GM19324 (cell line): ENCODE measurements around the gene KIF1A.

Experiments used
- ATAC-seq: cut with Tn5 transposase; IDR thresholded peaks from one replicate; pipeline ENCODE4 v1.9.1; 2021; ENCODE audit warnings: mild to moderate bottlenecking, moderate library complexity; ENCODE audit not compliant: unreplicated experiment, low FRiP score

The KIF1A gene

DNA sequence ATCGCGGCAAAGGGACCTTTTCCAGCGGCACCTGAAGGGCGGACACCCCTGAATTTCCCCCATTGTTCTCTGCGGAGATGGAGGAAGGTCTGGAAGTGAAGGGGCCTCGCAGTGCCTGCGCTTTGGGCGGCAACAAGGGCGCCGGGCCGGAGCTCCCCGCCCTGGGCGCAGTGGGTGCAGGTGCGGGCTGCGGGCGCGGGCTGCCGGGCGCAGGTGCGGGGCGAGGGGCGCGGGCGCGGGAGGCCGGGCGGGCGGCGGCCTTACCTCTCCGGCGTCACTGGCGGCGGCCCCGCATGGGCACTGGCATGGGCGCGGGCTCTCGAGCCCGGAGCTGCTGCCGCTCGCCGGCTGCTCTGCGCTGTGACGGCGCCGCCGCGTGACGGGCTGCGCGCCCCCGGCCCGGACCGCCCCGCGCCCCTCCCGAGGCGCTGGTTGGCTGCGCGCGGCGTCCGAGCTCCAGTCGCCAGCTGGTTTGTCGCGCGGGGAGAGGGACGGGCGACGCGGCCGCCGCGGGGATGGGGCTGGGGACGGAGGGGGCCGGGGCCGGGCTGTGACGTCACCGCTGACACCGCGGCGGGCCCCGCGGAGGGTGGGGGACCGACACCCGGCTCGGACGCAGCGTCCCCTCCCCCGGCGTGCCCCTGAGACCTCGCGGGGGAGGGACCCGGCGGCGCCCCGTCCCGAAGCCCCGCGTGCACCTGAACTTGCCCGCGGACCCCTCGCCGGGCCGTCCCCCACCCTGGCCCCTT is at the start of gene KIF1A:
TSS of gene KIF1A (minus strand) at position 362 of the 749 bp plus-strand sequence. CDS start 22,467 bp downstream, outside the sequence.
- ATAC-seq: no peak

GRCh38 chr2:240869109-240869955 is 49.3 kb upstream of the KIF1A start:
- no peak for ATAC-seq

GRCh38 chr2:240868286-240869108 is 48.5 kb upstream of the KIF1A start, which contains the start of gene AGXT:
Gene AGXT (plus strand): TSS chr2:240868824. CDS start chr2:240868866, 42 bp downstream.
- ATAC-seq: no peak

DNA sequence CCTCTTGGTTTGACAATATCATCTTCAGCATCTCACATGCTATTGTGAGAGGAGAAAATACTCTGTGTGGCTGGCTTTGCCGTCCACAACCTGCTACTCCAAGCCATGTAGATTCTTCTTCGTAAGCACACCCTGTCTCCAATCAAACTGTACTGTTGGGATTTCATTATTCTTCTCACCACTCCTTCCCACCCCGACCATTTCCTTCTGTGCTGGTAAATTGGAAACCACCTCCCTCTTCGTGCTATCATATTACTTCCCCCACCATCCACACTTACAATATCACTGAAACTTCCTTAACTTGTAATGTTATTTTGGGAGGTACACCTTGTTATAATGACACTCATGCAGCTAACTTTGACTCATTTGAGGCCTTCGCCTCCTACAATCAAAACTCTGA is 45.4 kb upstream of the KIF1A start:
- ATAC-seq: no peak

- ATAC-seq: no peak
Observed at GRCh38 chr2:240864475-240864874, 44.5 kb upstream of the KIF1A start.

DNA sequence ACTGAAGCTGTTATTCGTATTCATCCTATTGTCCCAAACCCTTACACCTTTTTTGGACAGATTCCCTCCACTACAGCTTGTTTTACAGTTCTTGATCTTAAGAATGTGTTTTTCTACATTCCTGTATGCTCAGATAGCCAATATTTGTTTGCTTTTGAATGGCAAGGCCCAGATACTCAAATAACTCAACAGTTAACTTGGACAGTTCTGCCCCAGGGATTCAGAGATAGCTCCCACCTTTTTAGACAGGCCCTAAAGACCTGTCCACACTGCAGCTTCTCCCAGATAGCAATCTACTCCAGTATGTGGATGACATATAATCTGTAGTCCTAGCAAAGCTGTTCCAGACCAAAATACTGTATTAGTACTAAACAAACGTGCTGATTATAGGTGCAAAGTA is 41.5 kb upstream of the KIF1A start:
- no peak for ATAC-seq

DNA sequence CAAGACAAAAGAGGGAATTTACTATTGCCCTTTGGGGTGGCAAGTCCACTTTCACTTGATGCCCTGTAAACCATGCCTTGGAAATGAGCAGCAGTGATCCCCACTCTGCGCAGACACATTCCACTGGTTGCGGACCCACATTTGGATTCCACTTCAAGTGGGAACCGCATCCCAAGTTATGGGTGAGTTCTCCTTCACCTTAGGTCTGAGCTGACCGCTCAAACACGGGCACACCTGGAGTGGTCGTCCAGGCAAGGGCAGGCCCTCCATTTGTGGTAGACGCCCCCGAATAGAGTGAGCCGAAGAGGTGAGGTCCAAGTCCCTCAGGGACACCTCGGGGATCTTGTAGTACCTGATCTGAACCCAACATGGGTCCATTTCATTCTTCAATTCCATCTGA is 38.9 kb upstream of the KIF1A start:
- ATAC-seq: no peak

DNA sequence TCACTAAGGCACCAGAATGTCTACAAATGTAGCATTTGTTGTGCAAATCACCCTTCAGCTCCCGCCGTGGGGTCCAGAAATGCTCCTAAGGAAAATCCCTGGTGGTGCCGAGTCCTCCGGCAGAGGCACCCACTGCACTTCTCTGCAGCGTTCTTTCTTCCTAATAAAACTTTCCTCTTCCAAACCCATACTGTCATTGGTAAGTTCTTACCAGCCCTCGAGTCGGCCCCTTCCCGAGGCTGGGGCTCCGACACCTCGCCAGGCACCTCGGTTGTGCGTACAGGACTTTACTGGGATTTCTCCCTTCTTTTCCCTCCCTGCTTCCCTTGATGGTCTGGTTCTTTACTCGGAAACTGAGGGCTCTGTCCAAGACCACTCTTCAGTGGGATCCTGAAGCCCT is 38.3 kb upstream of the KIF1A start:
- ATAC-seq: no peak

GRCh38 chr2:240857039-240858008 is 37.3 kb upstream of the KIF1A start:
- no peak for ATAC-seq

- no peak for ATAC-seq
Observed at GRCh38 chr2:240856151-240856980, 36.3 kb upstream of the KIF1A start.

- ATAC-seq: no peak
Observed at GRCh38 chr2:240855670-240856069, 35.7 kb upstream of the KIF1A start.

DNA sequence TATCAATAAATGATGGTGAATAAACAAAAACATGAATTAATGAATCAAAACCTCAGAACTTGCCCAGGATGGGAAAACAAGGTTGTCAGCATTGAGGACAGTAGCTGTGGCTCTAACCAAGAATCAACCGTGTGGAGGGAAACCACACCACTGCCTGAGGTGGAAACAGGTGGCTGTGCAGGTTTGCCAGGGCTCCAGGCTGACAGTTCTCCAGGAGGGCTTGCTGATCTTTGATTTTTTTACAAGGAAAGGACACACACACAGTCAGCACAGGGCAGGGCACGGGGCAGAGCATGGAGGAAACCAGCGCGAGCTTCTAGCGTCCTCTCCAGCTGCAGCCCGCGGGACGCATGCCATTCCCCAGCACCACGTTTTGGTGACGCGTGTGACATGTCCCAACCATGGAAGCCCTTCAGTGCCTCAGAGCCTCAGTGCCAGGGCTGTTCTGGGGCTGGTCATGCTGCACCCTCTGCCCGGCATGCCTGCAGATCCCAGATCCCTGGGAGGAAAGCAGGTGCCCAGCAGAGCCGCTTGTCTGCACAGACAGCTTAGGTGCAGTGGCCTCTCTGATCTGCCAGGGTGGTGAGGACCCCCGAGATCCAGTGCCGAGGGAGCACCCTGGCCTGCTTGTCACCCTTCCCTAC is 32.8 kb upstream of the KIF1A start:
- ATAC-seq: no peak

DNA sequence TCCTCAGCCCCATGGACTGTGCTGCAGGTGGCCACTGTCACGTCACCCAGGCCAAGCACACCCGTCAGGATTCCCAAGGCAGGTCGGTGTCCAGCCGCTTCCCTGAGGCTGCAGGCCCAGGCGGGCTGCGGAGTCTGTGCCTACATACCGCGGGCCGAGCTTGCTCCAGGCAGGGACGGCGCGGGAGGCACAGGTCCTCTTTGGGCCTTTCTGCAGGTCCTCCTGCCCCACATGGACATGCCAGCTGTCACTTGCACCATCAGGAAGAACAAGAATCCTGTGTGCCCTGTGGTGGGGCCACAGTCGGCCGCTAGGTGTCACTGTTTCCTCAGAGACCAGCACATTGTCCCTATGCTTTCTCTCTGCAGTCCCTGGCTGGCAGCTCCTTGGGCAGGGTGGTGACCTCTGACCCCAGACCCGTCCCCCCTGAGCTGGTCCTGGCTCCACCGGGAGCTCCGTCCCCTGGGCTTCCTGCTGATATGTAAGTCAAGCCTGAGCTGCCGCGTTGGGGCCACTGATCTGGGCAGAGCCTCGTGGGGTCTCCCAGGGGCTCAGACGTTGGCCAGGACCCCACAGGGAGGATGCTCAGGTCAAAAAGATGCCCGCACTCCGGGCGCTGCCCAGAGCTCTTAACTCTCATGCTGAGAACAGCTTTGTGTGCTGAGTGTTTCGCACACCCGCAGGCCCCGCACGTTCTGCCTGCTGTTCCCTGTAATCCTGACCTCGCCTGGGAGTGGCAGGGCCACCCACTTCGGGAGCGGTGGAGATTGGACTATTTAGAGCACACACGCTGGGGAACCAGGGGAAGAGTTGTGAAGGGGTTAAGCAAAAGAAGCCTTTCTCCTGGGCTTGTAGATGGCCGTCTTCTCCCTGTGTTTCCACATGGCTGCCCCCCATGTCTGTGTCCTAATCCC is 31.3 kb upstream of the KIF1A start:
- ATAC-seq: no peak

GRCh38 chr2:240850756-240851077 is 30.7 kb upstream of the KIF1A start:
- ATAC-seq: no peak

DNA sequence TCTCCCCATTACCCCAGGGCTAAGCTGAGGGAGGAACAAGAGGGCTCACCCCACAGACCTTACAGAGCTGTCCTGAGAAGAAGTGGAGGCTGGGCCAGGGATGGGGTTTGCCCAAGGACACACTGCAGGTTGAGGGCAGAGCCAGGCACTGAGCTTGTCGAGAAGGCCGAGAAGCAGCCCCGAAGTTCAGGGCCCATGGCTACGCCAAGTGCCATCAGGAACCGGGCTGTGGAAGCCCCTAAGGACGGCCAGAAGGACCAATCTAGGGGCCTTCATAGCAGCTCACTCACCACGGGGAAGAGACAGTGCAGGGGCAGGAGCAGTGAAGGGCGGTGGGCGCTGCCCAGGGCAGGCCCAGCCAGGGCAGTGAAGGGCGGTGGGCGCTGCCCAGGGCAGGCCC is 30.0 kb upstream of the KIF1A start:
- no peak for ATAC-seq

- ATAC-seq: no peak
Observed at GRCh38 chr2:240848900-240849680, 29.1 kb upstream of the KIF1A start.

DNA sequence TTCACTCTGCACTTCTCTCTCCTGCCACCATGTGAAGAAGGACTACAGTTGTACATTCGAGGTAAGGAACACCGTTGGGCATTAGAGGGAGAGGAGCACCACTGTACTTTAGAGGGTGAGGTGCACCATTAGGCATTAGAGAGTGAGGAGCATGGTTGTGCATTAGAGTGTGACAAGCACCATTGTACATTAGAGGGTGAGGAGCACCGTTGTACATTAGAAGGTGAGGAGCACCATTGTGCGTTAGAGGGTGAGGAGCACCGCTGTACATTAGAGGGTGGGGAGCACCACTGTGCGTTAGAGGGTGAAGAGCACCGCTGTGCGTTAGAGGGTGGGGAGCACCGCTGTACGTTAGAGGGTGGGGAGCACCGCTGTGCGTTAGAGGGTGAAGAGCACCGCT is 27.8 kb upstream of the KIF1A start:
- no peak for ATAC-seq
